ENCODE results near the gene C6orf47.

- TF ChIP-seq CTCF (IDR thresholded peaks at IDR 0.05) (no peak), POLR2AphosphoS5 (IDR thresholded peaks at IDR 0.05) (no peak), EP300 (IDR thresholded peaks at IDR 0.05) (no peak)
Observed at GRCh38 chr6:31639449-31639861, 21.1 kb downstream of the C6orf47 start.

Measured in sigmoid colon (tissue), 4 donors.